ENCODE results near the gene SDHB. TPM values are rescaled to one million over a fixed set of nuclear protein-coding genes. Genes with fewer than 3 reads are reported as not detected.

SDHB gene
- total RNA-seq, 1 experiment from 2014 or later = 159 TPM

DNA sequence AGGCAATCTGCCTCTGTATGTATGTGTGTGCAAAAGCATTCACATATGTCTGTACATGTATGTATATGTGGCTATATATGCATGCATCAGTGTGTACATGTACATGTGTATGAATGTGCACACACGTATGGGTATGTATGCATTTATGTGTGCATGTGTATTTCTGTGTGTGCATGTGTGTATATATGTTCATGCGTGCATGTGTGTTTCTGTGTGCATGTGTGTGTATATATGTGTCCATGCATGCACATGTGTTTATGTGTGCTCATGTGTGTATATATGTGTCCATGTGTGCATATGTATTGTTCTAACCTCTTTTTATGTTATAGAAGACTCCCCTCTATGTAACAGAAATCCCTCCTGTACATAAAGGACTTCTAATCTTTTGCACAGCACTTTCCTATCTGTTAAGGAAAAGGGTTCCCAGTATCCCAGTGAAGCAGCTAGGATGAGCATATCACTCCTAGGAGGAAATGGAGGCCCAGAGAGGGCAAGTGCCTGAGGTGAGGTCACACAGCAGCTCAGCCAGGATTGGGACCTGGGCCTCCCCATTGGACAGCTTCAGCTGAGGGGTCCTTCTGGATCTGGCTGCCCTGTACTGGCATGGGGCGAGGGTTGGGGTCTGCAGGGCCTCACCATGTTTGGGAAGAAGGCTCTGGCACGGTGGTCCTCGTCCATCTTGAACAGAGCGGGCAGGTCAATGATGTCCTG lies 15.8 kb upstream of the SDHB start:
- intact Hi-C loops (cut with micrococcal nuclease) = no loop called here
- H3K27me3 ChIP-seq (ENCODE audit: insufficient read depth, low read length) = no peaks in the 10 kb centered on the region

GRCh38 chr1:17068789-17069188 lies 15.0 kb upstream of the SDHB start:
- Histone ChIP-seq H3K79me2 (ENCODE audit: insufficient read depth, low read length) (no peaks in the 10 kb centered on the region), H3K4me2 (ENCODE audit: low read length) (no peak overlapping the region), H3K36me3 (ENCODE audit: control insufficient read depth in 1 of 2, insufficient read depth in 2 of 2, low read length in 2 of 2) (no peaks in the 10 kb centered on the region), H3K9me3 (ENCODE audit: control insufficient read depth in 1 of 2, insufficient read depth in 1 of 2, low read depth in 1 of 2, low read length in 2 of 2) (no peaks in the 10 kb centered on the region; a peak in 1 of 4 replicates), H2AFZ (ENCODE audit: low read depth, low read length, poor library complexity, severe bottlenecking) (no peak overlapping the region), H3K9ac (ENCODE audit: low read length) (no peak overlapping the region), H3K4me1 (ENCODE audit: control insufficient read depth in 1 of 2, insufficient read depth in 2 of 2, low read length in 2 of 2) (no peaks in the 10 kb centered on the region; a peak in 1 of 4 replicates), H4K20me1 (ENCODE audit: insufficient read depth) (no peaks in the 10 kb centered on the region), H3K4me3 (replicated peaks in 1 of 2; ENCODE audit: low read depth in 1 of 2, low read length in 2 of 2) (no peak overlapping the region), H3K9me2 (ENCODE audit: insufficient read depth) (no peaks in the 10 kb centered on the region), H3K27ac (ENCODE audit: low read depth, low read length) (no peak overlapping the region), H3K27me3 (ENCODE audit: insufficient read depth, low read length) (no peaks in the 10 kb centered on the region)
- CTCF ChIA-PET = no interaction called here
- ATAC-seq (no peak), DNase-seq (ENCODE audit: low read depth, low spot score) (no peak)
- POLR2A ChIA-PET = no interaction called here
- RAD21 ChIA-PET (ENCODE audit: low non-redundant PET in 1 of 2, low total read pairs in 2 of 2, uncharacterized antibody in 2 of 2, unreplicated experiment in 2 of 2) = no interaction called here
- no TSS peak for BruUV-seq (replicated peaks)
- TF ChIP-seq SP1 (IDR thresholded peaks at IDR 0.05; ENCODE audit: low read depth) = no peak
- no peak for TF ChIP-seq TCF7L2 (IDR thresholded peaks at IDR 0.05; ENCODE audit: borderline replicate concordance, extremely low read depth, insufficient read depth, insufficient read length)
- TF ChIP-seq ZNF274 (IDR thresholded peaks at IDR 0.05; ENCODE audit: low read depth, low read length) = no peak
- TF ChIP-seq, protein P1, sequence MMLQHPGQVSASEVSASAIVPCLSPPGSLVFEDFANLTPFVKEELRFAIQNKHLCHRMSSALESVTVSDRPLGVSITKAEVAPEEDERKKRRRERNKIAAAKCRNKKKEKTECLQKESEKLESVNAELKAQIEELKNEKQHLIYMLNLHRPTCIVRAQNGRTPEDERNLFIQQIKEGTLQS (IDR thresholded peaks at IDR 0.05) = no peak
- TF ChIP-seq MAX (IDR thresholded peaks at IDR 0.05) = no peak
- TF ChIP-seq YY1 (IDR thresholded peaks at IDR 0.05; ENCODE audit: extremely low read depth, insufficient replicate concordance, low read depth, low read length) = no peak
- TF ChIP-seq, protein P2, sequence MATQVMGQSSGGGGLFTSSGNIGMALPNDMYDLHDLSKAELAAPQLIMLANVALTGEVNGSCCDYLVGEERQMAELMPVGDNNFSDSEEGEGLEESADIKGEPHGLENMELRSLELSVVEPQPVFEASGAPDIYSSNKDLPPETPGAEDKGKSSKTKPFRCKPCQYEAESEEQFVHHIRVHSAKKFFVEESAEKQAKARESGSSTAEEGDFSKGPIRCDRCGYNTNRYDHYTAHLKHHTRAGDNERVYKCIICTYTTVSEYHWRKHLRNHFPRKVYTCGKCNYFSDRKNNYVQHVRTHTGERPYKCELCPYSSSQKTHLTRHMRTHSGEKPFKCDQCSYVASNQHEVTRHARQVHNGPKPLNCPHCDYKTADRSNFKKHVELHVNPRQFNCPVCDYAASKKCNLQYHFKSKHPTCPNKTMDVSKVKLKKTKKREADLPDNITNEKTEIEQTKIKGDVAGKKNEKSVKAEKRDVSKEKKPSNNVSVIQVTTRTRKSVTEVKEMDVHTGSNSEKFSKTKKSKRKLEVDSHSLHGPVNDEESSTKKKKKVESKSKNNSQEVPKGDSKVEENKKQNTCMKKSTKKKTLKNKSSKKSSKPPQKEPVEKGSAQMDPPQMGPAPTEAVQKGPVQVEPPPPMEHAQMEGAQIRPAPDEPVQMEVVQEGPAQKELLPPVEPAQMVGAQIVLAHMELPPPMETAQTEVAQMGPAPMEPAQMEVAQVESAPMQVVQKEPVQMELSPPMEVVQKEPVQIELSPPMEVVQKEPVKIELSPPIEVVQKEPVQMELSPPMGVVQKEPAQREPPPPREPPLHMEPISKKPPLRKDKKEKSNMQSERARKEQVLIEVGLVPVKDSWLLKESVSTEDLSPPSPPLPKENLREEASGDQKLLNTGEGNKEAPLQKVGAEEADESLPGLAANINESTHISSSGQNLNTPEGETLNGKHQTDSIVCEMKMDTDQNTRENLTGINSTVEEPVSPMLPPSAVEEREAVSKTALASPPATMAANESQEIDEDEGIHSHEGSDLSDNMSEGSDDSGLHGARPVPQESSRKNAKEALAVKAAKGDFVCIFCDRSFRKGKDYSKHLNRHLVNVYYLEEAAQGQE (IDR thresholded peaks at IDR 0.05; ENCODE audit: low read depth) = no peak
- no peak for TF ChIP-seq SRF (IDR thresholded peaks at IDR 0.05; ENCODE audit: low read depth)
- intact Hi-C loops (cut with micrococcal nuclease) = no loop called here

More for the DNA sequence above, 15.8 kb upstream of the SDHB start:
- Histone ChIP-seq H3K4me3 (replicated peaks in 1 of 2; ENCODE audit: low read depth in 1 of 2, low read length in 2 of 2) (no peak overlapping the region), H3K36me3 (ENCODE audit: control insufficient read depth in 1 of 2, insufficient read depth in 2 of 2, low read length in 2 of 2) (no peaks in the 10 kb centered on the region), H3K9ac (ENCODE audit: low read length) (no peak overlapping the region), H3K9me3 (ENCODE audit: control insufficient read depth in 1 of 2, insufficient read depth in 1 of 2, low read depth in 1 of 2, low read length in 2 of 2) (no peaks in the 10 kb centered on the region; a peak in 1 of 4 replicates), H3K4me2 (ENCODE audit: low read length) (no peak overlapping the region), H4K20me1 (ENCODE audit: insufficient read depth) (no peaks in the 10 kb centered on the region), H3K79me2 (ENCODE audit: insufficient read depth, low read length) (no peaks in the 10 kb centered on the region), H3K4me1 (ENCODE audit: control insufficient read depth in 1 of 2, insufficient read depth in 2 of 2, low read length in 2 of 2) (no peaks in the 10 kb centered on the region), H3K27ac (ENCODE audit: low read depth, low read length) (no peak overlapping the region), H3K9me2 (ENCODE audit: insufficient read depth) (no peaks in the 10 kb centered on the region), H2AFZ (ENCODE audit: low read depth, low read length, poor library complexity, severe bottlenecking) (no peak overlapping the region)
- BruUV-seq (replicated peaks) = no TSS peak
- CTCF ChIA-PET = no interaction called here
- DNase-seq (ENCODE audit: low read depth, low spot score) (no peak), ATAC-seq (no peak)
- RAD21 ChIA-PET (ENCODE audit: low non-redundant PET in 1 of 2, low total read pairs in 2 of 2, uncharacterized antibody in 2 of 2, unreplicated experiment in 2 of 2) = no interaction called here
- POLR2A ChIA-PET = no interaction called here
- no peak for TF ChIP-seq SP1 (IDR thresholded peaks at IDR 0.05; ENCODE audit: low read depth)
- TF ChIP-seq JUND (IDR thresholded peaks at IDR 0.05) = no peak
- TF ChIP-seq POLR2AphosphoS5 (IDR thresholded peaks at IDR 0.05; ENCODE audit: low read depth, low read length) = no peak
- no peak for TF ChIP-seq CEBPB (IDR thresholded peaks at IDR 0.05; ENCODE audit: low read depth)
- no peak for TF ChIP-seq TCF7L2 (IDR thresholded peaks at IDR 0.05; ENCODE audit: borderline replicate concordance, extremely low read depth, insufficient read depth, insufficient read length)
